Fibroblast of lung (primary cell): ENCODE results near the gene LGR6.

Experiments used
- CTCF ChIP-seq, 2 donors: IDR thresholded peaks in 1 of 2; conservative IDR thresholded peaks in 1 of 2; 1 replicate in 1 of 2; 2 replicates in 1 of 2; pipeline ENCODE4 v1.5.1; 2011 to 2012; ENCODE audit warnings: low read length in 2 of 2, control low read depth in 1 of 2, inconsistent platforms in 1 of 2, low read depth in 1 of 2, mild to moderate bottlenecking in 1 of 2
- EZH2 ChIP-seq: IDR thresholded peaks from 2 replicates; pipeline ENCODE4 v1.5.1; 2012; ENCODE audit warnings: low read length, control low read depth, mild to moderate bottlenecking; ENCODE audit errors: missing control alignments

- TF ChIP-seq CTCF (conservative IDR thresholded peaks at IDR 0.05 in 1 of 2, IDR thresholded peaks at IDR 0.05 in 1 of 2; ENCODE audit: low read depth in 1 of 2, low read length in 2 of 2) (no peak), EZH2 (no peak)
These were observed 27.4 kb upstream of the LGR6 start for GRCh38 chr1:202165942-202166843.
